ENCODE data around the gene GALNT1.

Gene GALNT1

DNA sequence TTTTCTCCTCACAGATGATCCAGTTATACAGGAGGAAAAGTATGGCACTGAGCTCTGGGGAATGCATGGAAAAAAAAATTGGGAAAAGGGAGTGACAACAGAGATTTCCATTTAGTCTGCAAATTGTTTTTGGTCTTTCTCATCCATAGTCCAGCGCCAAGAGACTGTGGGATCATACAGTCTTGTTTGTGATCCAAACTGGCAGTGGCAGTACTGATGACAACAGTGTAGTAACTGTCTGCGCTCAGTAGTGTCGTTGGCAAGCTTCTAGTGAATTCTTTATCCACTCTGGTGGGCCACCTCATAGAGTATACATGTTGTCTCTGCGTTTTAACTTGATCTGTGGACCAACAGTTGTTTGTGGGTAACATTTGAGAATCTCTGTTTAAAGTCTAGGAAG, 37.9 kb downstream of the GALNT1 start:
- DNase-seq = no peak

DNA sequence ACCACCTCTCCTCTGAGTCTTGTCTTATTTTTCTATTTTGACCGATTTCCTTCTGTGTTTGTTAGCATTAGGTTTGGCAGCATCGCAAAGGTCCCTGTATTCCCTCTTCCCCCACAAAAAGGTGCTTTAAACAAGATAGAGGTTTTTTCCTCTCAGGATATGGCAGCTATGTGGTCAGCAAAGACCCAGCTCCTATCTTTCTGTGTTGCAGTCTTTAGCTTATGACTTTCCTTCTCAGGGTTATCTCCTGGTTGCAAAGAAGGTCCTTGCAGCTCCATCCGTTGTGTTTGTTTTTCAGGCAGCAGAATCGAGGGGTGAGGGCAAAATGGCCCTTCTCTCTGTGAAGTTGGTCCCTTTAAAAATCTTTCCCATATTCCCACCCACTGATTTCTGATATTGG, 38.4 kb downstream of the GALNT1 start:
- DNase-seq = no peak

DNA sequence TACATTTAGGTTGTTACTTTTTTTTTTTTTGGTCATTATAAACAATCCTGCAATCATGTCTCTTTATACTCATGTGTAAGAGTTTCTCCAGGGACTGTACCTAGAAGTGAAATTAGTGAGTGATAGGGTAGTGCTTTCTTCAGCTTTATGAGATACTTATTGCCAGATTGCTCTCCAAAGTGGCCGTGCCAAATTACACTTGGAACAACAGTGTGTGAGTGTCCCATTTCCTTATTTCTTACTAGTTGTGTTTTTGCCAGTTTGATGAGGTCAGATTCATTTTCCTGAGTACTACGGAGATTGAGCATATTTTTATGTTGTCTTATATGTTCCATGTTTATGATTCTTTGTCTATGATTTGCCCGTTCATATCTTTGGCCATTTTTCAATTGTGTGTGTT, 39.2 kb downstream of the GALNT1 start:
- no peak for DNase-seq

DNA sequence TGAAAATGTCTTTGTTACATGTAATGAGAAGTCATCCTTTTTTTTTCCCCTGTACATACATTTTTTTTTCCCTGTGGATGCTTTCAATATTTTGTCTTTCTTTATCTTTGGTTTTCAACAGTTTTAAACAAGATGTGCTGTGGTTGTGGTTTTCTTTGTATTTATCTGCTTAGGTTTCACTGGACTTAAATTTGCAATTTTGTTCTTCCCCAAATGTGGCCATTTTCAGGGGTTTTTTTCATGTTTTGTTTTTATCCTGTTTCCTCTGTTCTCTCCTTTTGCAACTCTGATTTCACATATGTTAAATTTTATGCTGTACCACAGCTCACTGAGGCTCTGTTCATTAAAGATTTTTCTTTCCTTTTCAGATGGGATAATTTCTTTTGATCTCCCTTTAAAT, 41.7 kb downstream of the GALNT1 start:
- DNase-seq = no peak

DNA sequence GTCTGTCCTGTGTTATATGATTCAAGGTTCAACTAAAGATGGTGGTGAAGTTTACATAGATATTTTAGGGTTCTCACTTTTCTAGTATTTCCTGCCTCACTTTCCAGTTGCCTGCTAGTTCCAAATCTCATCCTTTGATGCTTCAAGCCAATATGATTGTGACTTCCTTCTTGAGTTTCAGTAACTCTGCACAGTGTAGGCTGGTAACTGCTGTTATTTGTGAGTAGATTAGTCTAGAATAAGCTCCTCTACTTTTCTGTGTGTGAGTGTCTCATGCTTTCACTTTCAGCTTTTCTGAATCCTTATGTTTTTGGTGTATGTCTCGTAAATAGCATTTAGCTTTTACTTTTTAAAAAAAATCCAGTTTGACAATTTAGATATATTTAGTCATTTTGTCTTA, 42.6 kb downstream of the GALNT1 start:
- no peak for DNase-seq

DNA sequence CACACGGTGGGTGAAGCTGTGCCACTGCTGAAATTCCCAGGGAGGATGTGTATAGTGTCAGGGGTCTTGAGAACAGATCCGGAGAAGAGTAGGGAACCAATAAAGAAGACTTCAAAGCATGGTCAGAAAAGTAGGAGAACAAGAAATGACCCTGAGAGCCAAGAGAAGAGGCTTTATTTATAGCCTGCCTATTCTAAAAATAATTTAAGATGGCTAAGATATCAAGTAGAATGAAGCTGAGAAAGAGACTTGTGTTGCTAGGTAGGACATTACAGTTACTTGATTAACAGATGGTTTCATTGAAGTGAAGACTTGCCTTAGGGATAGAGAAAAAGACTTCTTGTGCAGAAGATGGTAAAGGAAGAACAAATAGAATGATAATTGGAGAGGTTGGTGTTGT, 43.7 kb downstream of the GALNT1 start:
- no peak for DNase-seq

DNA sequence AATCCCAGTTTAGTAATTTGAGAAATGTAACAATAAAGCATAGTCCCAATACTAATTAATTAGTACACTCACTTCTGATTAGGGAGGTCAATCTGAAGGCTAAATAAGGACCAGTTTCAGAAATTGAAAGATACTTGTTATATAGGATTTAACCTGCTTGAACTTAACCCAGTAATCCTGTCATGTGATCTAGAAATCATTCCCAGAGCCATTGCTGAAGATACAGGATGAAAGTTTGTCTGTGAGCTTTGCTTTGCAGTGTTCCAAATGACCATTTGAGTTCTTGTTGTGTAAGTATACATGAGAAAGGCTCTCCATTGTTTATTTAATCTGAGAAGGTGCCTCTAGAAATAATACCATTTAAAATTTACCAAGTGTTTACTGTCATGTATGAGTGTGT, 52.2 kb downstream of the GALNT1 start:
- DNase-seq = no peak

DNA sequence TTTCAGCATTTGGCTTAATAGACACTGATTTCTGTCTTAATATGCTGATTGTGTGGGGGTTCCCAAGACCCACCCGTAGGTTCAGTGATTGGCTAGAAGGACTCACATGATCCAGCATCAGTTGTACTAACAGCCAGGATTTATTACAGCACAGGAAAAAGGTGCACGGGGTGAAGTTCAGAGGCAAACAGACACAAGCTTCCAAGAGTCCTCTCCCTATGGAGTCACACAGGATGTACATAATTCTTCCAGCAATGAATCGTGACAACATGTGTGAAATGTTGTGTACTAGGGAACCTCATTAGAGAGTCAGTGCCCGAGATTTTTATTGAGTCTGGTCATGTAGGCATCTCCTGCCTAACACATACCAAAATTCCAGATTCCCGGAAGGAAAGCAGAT, 52.8 kb downstream of the GALNT1 start:
- no peak for DNase-seq

DNA sequence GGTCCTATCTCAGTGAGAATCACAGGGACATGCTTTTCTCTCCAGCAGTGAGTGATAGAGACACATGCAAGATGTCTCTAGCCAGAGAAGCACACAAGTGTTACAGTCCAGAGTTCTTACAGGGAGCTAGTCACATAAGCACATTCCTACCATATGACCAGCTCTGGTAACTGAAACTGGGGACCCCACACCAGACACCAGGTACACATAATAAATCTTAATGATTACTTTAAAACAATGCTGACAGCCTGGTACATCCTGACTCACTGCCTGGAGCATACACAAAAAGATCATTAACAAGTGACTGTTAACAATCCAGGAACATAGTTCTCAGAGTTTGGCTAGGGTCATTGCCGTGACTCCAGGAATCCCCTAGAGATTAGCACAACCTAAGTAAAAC, 53.6 kb downstream of the GALNT1 start:
- DNase-seq = no peak

DNA sequence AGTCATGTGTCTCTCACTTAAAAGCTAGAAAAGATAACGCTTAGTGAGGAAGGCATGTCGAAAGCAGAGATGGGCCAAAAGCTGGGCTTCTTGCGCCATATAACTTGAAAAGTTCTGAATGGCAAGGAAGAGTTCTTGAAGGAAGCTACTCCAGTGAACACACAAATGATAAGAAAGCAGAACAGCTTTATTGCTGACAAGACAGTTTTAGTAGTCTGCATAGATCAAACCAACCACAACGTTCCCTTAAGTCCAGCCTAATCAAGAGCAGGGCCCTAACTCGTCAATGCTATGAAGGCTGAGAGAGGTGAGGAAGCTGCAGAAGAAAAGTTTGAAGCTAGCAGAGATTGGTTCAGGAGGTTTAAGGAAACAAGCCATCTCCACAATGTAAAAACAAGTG, 55.7 kb downstream of the GALNT1 start:
- DNase-seq = no peak

DNA sequence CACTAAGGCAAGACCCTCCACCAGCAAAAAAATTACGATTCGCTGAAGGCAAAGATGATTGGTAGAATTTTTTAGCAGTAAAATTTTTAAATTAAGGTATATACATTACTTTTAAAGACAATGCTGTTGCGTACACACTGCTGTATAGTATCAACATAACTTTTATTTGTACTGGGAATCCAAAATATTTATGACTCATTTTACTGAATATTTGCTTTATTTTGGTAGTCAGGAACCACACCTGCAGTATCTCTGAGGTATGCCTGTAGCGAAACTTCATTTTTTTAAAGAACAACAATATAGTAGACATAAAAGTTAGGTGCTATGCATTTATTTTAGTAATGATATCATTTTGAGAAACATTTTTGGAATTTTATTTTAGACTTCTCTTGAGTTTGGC, 57.8 kb downstream of the GALNT1 start:
- no peak for DNase-seq

DNA sequence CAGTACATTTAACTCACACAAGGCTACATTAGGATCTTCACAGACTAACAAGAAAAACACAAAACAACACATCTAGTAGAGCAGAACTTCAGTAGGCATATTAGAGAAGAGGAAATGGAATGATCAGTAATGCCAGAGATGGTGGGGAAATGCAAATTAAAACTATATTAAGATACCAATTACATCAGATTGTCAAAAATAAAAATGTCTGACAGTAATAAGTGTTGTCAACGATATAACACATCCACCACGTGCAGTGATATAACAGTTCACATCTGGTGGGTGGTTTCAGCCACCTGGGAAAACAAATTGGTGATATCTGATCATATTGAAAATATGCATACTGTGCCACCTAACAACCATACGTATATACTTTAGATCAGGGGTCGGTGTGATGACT, 59.9 kb downstream of the GALNT1 start:
- DNase-seq = no peak

DNA sequence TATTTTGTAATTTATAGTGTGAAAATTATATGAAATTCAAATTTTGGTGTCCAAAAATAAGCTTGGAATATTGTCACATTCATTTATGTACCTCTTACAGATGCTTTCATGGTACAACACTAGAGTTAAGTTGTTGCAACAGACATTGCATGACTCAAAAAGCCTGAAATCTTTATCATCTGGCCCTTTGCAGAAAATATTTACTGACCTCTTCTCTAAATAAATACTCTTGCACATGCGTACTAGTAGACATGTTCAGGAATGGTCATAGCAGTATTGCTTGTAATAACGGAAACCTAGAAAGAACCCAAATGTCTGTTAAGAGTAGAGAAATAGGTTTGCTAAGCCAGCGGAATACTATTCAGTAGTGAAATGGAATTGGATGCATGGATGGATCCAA, 60.4 kb downstream of the GALNT1 start:
- no peak for DNase-seq

DNA sequence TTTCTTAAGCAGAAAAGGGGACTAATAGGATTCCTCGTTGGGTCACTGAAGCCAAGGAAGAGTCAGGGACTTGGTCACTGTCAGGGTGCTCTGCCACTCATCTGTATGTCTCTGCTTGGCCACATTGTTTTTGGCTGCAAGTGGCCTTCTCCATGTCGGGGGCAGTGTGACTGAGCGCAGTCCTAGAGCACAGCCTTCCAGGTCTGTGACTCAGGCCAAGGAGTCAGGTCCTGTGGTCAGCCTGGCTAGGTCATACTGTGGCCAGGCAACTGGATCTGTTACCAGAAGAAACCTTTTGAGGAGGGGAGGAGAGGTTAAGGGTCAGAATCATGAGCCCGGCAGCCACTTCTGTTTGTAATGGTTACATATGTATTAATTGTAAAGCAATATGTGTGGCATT, 61.3 kb downstream of the GALNT1 start:
- DNase-seq = no peak

DNA sequence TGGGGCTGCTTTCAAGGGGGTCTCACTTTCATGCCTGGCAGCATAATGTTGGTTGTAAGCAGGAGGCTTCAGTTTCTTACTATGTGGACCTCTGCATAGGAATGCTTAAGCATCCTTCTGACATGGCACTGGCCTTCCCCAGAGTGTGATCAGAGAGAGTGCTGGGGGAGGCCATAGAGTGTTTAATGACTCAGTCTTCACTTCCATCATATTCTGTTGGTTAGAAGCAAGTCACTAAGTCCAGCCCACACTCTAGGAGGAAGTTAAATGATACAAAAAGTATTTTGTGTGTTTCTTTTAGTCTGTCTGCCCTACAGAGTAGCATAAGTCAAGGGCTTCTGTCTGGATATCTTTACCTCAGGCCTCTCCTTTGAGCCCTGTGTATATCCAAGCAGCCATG, 64.9 kb downstream of the GALNT1 start:
- DNase-seq = no peak

DNA sequence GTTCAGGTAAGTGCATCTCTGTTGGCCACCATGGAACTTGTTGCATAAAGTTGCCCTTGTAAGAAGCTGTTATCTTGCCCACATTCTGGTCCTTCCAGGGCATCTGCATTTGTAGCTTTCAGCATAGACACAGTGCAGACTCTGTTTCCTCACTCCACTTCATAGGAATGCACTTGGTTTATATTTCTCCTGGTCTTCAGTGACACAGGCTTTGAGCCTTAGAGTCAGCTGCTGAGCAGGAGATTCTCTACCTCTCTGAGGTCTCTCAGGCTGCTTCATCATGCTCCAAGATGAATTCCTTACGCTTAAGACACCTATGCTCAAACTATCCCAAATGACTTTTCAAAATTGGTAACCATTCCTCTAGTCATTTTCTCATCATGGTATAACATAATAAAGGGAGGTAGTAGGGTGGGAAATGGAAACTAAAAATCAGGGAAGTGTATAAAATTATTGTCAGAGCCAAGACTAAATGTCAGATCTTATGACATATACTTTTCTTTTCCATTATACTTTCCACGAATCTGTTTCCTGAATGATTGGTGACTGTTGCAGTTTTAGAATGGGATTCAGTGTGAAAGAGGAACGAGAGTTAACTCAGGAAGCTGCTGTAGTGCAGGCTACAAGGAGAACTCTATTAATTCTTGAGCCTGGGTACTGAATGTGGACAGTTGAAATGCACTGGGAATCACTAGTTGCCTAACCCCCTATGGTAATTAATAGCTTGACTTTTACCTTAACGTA, 72.0 kb downstream of the GALNT1 start:
- no peak for DNase-seq

DNA sequence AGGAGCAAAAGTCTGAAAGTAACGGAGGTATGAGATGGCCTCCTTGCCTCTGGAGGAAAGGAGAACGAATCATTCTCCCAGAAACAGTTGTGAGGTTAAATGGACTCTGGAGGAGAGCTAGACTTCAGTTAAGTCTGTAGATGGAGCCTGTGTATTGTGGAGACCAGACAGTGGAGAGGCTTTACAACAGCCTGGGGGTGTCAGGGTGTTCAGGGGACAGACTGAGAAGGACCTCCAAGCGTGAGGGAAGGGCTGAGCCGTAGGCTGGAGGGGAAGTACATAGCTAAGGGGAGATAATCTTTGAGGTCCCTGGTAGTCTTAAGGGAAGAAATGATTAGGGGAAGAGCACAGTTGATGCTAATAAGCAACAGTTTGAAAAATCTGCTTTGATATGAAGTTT, 76.6 kb downstream of the GALNT1 start:
- DNase-seq = no peak

DNA sequence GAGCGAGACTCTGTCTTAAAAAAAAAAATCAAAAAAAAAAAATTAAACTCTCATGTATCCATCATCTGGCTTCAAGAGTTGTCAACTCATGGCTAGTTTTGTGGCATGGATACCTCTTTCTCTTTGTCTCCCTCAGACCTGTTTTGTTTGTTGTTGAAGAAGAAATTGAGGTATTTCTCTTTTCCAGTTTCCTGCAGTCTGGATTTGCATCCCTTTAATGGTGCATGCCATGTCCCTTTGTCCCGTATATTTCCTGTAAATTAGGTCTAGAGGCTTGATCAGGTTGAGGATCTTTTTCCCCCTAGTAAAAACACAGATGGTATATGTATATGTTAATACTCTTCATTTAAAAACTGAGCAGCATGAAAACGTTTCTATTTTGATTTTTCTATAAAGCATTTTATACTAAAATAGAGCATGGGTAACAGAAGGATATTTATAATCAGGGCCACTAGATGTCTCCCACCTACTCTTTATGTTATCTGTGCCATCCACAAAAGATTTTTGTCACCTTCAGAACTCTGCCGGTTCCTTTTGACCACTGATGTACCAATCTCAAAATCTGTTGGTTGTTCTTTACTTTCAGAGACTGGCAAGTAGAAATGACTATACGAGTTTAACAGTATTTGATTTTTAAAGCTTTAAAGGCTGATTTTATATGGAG, 80.1 kb downstream of the GALNT1 start:
- DNase-seq = peak in 1 of 2 experiments; percentile 1

DNA sequence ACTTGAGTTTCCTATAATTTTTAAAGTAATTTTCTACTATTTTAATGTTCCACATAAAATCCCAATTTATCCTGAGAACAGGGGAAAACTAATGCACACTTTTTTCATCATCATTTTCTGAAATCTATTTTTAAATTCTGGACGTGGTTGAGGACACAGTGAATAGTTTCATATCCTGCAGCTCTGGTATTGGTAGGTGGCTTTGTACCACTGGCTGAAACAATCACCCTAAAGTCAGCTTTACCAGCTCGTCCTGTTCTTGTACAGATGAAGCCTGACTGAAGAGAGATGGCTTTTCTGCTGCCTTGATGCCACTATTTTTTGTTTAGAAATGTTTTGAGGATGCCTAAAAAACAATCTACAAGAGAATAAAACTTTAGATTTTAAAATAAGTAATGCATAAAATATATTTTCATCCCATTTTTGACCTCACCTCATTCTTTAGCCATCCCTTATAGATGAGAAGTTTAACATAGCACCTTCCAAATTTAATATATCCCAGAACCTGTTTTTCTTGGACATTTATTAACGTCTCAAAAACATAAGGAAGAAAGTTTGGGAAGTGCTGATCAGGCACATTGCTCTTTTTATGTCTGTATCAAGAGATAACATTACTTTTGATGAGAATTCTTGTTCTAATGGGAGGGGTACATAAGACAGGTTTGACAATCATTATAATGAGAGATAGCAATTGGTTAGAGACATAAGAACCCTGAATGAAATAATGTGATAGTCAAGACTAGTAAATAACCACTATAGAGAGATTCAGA, 80.9 kb downstream of the GALNT1 start:
- DNase-seq = no peak

DNA sequence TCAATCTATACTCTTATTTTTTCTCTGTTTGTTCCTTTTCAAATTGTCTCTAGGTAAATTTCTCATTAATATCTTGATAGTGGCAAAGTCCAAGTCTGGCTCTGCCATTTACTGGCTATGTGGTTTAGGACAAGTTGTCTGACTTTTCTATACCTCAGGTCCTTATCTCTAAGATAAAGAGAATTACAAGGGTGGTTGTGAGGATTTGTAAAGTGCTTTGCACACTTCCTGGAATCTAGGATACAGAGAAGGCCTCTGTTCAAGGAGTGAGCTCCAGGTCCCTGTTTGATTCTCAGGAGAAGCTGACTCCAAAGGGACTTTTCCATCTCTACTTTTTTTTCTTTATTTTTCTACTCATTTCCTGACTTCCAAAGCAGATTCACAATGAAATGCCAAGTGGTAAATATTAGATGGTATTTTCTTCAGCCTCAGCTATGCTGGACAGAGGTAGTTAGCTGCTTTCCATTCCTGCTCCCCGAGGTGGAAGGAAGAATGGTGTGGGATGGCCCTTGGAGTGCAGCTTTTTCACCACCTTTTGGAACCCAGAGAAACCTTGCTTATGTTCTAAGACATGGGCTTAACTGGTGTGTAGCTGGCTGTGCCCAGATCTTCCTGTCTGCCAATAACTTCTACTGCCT, 90.5 kb downstream of the GALNT1 start:
- no peak for DNase-seq

DNA sequence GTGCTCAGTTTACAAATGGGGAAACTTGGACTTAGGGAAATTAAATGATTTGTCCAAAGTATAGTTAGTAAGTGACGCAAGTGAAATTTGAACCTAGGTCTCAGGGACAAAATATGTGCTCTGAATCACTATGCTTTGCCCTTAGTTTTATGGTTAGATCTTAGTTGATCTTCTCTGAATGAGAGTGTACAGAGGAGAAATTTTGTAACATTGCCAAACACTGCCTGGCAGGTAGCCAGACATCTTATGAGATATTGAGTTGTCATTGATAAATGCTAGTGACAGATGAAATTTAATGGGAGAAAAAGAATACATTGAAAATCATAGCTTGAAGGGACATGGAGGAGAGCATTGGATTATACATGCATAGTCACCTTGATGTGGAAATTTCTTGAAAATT, 91.4 kb downstream of the GALNT1 start:
- DNase-seq = no peak

DNA sequence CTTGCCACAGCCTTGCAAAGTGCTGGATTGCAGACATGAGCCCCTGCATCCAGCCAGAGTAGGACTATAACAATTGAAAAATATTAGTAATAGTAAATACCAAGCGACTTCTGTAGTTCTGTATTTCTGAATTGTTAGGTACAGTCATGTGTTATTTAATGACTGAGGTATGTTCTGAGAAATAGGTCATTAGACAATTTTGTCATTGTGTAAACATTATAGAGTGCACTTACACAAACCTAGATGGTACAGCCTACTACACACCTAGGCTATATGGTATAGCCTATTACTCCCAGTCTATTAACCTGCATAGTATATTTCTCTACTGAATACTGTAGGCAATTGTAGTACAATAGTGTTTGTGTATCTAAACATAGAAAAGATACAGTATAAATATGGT, 92.1 kb downstream of the GALNT1 start:
- DNase-seq = no peak

DNA sequence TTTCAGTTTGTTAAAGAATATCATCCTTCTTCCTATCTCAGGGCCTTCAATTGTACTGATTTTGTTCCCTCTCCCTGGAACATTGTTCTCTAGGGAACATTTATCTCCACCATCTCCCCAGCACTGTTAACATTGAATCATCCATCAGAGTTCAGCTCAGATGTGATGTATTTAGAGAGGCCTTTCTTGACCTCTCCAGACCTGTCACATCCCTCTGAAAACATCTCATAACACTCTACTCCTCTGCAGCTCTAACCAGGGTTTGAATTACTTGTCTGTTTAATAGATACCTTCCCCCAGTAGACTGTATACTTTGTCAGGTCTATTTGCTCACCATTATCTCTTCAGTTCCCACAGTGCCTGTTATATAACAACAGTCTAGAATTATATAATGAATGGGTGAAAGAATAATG, 98.6 kb downstream of the GALNT1 start:
- DNase-seq = no peak
